GDM1 (cell line): ENCODE results near the gene TCF12.

Experiments
- DNase-seq: peaks from one replicate; lab custom pipeline; 2025; lab: John Stamatoyannopoulos, UW

TCF12 gene

DNA sequence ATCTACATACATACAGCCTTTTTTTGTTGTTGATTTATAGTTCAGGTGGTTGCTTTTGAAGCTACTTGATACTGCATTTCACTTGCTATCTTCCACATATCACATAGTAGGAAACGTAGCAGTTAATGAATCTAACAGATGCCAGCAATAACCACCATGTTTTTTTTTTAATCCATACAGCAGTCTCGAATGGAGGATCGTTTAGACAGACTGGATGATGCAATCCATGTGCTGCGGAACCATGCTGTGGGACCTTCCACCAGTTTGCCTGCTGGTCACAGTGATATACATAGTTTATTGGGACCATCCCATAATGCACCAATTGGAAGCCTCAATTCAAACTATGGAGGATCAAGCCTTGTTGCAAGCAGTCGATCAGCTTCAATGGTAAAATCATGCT lies 334.6 kb downstream of the TCF12 start:
- DNase-seq = no peak

DNA sequence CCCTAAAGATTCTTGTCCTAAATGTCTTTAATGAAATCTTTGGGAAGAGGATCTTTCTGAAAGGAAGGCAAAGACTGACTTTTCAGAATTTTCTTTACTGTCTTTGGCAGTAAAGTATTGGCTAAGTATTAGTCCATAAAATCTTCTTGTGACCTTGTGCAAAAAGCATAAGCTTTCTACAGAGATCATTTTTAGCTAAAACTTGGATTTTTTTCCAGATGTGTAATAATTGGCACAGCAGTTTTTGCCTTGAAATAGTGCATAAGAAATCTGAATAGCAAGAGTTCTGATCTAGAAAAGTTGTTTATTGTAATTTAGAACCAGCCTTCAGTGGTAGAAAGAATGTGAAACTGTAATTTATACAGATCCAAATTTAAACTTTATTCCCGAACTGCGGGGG lies 335.1 kb downstream of the TCF12 start:
- DNase-seq = no peak

- DNase-seq = no peak
Measured at GRCh38 chr15:57255751-57256341, 337.4 kb downstream of the TCF12 start.

GRCh38 chr15:57256939-57257338 lies 338.5 kb downstream of the TCF12 start:
- no peak for DNase-seq

GRCh38 chr15:57259568-57260040 lies 341.2 kb downstream of the TCF12 start:
- no peak for DNase-seq

GRCh38 chr15:57263520-57263919 lies 345.1 kb downstream of the TCF12 start:
- DNase-seq = no peak

DNA sequence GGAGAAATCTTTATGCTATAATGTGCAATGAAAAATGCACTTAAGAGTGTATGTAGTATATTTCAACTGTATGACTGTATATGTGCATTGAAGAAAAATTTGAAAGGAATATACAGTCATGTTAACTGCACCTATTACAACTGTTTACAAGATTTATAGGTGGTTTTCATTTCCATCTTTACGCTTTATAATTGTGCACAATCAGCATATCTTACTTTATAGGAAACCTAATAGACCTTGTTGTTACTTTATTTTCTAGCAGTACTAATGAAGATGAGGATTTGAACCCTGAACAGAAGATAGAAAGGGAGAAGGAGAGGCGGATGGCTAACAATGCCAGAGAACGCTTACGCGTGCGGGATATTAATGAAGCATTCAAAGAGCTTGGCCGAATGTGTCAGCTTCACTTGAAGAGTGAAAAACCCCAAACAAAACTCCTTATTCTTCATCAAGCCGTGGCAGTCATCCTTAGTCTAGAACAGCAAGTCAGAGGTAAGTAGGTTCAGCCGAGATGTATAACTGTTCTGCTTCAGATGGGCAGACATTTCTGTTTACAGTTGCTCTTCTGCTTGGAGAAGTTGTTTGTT lies 354.4 kb downstream of the TCF12 start:
- DNase-seq = no peak

GRCh38 chr15:57273402-57273801 lies 355.0 kb downstream of the TCF12 start:
- DNase-seq = no peak

DNA sequence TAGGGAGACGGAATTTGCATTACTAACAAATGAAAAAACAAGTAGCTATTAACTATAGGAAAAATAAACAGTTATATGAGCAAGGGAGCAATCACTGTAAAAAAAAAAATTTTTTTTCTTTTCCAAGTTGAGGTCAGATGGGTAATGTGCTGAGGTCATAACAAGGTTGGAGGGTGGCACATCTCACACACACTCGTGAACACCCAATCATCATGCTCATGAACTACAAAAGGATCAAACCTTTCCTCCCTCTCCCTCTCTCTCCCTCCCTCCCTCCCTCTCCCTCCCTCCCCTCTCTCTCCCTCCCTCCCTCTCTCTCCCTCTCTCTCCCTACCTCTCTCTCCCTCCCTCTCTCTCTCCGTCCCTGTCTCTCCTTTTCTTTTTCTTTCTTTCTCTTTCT lies 360.0 kb downstream of the TCF12 start:
- no peak for DNase-seq

GRCh38 chr15:57280464-57280863 lies 362.0 kb downstream of the TCF12 start:
- no peak for DNase-seq

DNA sequence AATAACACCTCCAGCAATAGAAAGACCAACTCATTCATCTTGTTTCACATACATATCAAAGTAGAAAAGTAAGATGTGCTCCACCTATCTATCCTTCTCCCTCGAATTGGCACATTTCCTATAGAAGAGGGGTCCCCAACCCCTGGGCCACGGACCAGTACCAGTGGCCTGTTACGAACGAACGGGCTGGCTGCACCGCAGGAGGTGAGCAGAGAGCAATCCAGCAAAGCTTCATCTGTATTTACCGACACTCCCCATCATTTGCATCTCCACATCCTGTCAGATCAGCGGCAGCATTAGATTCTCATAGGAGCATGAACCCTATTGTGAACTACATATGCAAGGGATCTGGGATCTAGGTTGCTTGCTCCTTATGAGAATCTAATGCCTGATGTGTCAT lies 362.9 kb downstream of the TCF12 start:
- DNase-seq = no peak

GRCh38 chr15:57282686-57283085 lies 364.2 kb downstream of the TCF12 start:
- DNase-seq = no peak

- no peak for DNase-seq
Measured at GRCh38 chr15:57283774-57284503, 365.5 kb downstream of the TCF12 start.

DNA sequence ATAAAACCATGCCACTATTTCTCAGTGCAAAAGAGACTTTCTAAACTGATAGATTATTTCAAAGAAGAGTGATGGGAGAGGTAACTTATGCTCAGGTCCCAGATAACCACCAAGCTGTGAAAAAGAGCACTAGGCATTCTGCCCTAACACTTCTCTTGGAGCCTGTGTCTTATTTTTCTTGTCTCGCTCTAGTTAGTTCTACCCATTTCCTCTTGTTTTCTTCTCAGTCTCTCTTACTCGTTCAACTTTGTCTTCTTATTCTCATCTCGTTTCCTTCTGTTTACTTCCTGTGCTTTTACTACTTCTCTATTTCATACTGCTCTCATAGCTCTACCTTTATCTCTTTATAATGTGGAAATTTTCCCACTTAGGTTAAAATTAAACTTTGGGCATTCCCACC lies 366.1 kb downstream of the TCF12 start:
- DNase-seq = no peak

GRCh38 chr15:57285386-57285785 lies 366.9 kb downstream of the TCF12 start:
- DNase-seq = no peak

GRCh38 chr15:57286446-57287122 lies 368.1 kb downstream of the TCF12 start:
- DNase-seq = no peak

DNA sequence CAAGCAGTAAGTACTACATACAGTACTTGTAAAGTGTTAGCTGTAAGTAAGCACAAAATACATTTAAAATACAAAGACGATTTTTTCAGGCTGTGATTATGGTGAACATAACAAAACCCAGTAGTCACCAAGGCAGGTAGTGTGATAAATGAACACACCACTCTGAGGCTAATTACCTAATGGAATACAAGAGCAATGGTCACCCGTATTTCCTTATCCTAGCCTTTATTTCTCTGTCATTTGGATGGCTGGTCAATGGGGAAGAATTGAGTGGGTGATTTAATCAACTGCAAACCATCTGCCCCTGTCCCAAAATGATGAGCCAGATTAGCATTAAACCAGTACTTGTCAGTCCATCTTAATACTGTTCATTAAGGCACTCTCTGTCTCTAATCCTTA lies 368.7 kb downstream of the TCF12 start:
- DNase-seq = no peak

- no peak for DNase-seq
Measured at GRCh38 chr15:57288926-57289580, 370.6 kb downstream of the TCF12 start.

GRCh38 chr15:57290187-57290586 lies 371.7 kb downstream of the TCF12 start:
- no peak for DNase-seq

GRCh38 chr15:57290826-57291225 lies 372.4 kb downstream of the TCF12 start:
- no peak for DNase-seq

DNA sequence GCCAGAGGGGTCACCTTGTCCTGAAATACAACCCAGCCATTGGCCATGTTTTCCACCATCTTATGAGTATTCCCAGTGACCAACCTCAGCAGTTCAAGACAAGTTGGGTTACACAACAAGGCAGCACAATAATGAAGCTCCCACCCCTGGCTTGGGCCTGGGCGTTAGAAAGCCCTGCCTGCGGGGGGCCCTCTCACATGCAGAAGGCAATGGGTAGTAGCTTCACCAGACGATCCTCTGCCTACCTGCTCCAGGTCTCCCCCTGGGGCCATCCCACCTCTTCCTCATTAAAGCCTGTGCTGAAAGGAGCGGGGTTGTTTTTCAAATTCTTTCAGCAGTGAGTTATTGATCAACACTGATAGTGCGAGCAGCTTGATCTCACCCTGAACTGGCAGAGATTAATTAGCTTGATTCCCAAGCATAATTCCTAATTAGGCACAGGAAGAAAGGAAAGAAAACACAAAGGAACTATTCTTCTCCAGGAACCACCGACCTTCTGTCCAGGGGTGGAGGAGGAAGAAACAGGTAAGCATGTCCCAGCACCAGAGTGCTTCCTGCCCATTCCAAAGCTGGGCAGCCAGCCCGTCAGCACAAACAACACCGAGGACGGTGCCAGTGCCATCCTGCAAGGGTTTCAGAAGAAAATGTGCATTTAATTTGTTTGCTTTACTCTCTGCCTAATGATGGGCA lies 378.2 kb downstream of the TCF12 start:
- DNase-seq = no peak

- no peak for DNase-seq
Measured at GRCh38 chr15:57297163-57297593, 378.7 kb downstream of the TCF12 start.
